GM12891 (cell line): Measurements from ENCODE around the gene PPP3R1.

Experiments used
- DNase-seq: peaks from one replicate; pipeline ENCODE4 v3.0.0; 2011; ENCODE audit warnings: low spot score; ENCODE audit not compliant: insufficient read length
- FAIRE-seq: peaks from 2 replicates; lab custom pipeline; 2011; peaks lifted over from hg19 to GRCh38; lab: Jason Lieb, UNC
- PAX5 ChIP-seq: IDR thresholded peaks from 2 replicates; pipeline ENCODE4 v1.6.1; 2011; ENCODE audit warnings: low read length, moderate library complexity, mild to moderate bottlenecking; ENCODE audit not compliant: insufficient read depth, severe bottlenecking
- POLR2A ChIP-seq: IDR thresholded peaks from 2 replicates; pipeline ENCODE4 v1.6.1; 2011; ENCODE audit warnings: low read depth, low read length, control low read depth
- POLR2AphosphoS5 ChIP-seq: IDR thresholded peaks from 2 replicates; pipeline ENCODE4 v1.6.1; 2011; ENCODE audit warnings: low read depth, low read length, control low read depth
- POU2F2 ChIP-seq: IDR thresholded peaks from 2 replicates; pipeline ENCODE4 v1.6.1; 2011; ENCODE audit warnings: low read depth, mild to moderate bottlenecking, control low read depth, low read length, moderate library complexity
- SPI1 ChIP-seq: IDR thresholded peaks from 2 replicates; pipeline ENCODE4 v1.6.1; 2011; ENCODE audit warnings: low read depth, low read length, control low read depth
- TAF1 ChIP-seq: IDR thresholded peaks from 2 replicates; pipeline ENCODE4 v1.6.1; 2011; ENCODE audit warnings: low read depth, low read length, control low read depth

The PPP3R1 gene

GRCh38 chr2:68272246-68272994, 20.1 kb upstream of the PPP3R1 start:
- FAIRE-seq = no peak
- no peak for DNase-seq
- TF ChIP-seq POLR2A (no peak), PAX5 (no peak), TAF1 (no peak), POLR2AphosphoS5 (no peak), POU2F2 (no peak), SPI1 (no peak)

- DNase-seq (no peak), FAIRE-seq (no peak)
- TF ChIP-seq POLR2AphosphoS5 = no peak
Measured at GRCh38 chr2:68266655-68267054, 14.3 kb upstream of the PPP3R1 start.

DNA sequence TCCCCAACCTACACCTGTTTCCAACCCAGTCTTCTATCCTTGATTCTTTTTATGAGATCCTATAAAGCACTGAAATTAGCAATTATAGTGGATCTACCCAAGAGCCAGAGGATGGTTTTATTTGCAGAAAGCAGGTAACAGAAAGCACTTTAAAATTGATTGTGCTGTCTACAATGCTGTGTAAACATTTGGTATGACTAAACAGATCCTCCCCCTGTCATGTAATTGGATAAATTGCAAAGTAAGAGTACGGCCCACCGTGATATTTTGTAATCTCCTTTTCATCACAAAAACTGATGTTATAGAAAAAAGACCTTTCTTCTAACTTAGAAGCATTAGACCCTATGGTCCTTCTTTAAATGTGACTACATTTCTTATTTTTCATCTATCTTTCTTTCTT, 11.3 kb upstream of the PPP3R1 start:
- TF ChIP-seq POU2F2 = no peak
- no peak for TF ChIP-seq SPI1
- no peak for TF ChIP-seq POLR2A
- TF ChIP-seq PAX5 = no peak
- no peak for TF ChIP-seq POLR2AphosphoS5
- TF ChIP-seq TAF1 = no peak
- no peak for FAIRE-seq
- no peak for DNase-seq

GRCh38 chr2:68258851-68259250, 6.5 kb upstream of the PPP3R1 start:
- no peak for TF ChIP-seq POLR2A
- no peak for TF ChIP-seq POU2F2
- no peak for TF ChIP-seq PAX5
- TF ChIP-seq TAF1 = no peak
- no peak for TF ChIP-seq POLR2AphosphoS5
- DNase-seq = no peak
- no peak for FAIRE-seq

DNA sequence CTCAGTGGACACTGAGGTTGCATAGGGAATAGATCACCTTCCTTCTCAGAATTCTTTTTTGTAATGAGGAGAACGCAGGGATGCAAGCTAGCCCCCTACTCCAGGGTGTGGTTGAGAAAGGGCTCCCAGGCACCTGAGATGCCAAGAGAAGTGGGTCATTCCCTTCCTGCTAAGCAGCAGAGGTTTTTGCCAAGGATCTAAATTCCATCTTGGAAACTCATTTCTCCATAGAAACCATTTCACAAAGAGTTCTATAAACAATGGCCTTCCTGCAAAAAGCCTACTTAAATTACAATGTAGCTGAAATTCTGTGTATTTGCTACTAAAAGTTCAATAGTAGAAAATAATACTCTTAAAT, 3.7 kb upstream of the PPP3R1 start:
- no peak for FAIRE-seq
- DNase-seq = no peak

DNA sequence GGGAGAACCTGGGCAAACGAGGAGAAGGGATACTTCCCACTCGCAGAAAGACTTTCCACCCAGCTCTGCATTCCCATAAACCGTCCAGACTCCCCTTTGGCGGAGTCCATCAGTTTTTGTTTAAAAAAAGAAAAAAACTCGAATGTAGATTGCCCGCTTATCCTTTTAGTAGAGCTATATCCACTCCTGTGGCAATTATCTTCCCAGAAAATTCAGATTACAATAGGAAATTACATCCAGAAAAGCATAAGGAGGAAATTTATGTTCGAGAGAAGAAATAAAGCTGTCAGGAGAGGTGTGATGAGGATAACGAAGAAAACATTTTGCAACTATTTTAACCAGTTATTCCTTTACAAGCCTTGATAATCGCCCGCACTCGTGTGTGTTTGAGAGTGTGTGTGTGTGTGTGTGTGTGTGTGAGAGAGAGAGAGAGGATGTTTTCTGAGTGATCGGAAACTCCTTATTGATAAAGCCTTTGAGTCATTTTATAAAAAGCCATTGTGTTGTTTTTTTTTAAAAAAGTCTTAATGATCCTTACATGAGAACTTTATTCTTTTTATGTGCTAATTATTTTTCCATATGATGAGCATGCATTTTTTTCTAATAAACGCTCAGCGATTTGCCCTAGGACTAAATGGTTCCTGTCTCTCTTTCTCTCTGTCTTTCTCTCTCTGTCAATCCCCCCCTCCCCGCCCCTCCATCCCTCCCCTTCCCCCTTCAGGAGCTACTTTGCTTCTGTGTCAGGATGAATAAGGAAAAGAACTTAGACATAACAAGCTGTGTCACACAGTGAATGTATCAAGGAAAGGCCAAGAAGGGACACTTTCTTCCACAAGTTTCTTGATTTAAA, 1.1 kb upstream of the PPP3R1 start:
- FAIRE-seq (no peak), DNase-seq (no peak)
- TF ChIP-seq SPI1 = no peak
- no peak for TF ChIP-seq POU2F2
- TF ChIP-seq POLR2AphosphoS5 = no peak
- no peak for TF ChIP-seq PAX5
- TF ChIP-seq TAF1 = no peak
- TF ChIP-seq POLR2A = no peak

More for the DNA sequence above, 3.7 kb upstream of the PPP3R1 start:
- no peak for TF ChIP-seq SPI1
- no peak for TF ChIP-seq POU2F2
- no peak for TF ChIP-seq POLR2AphosphoS5
- TF ChIP-seq TAF1 = no peak

DNA sequence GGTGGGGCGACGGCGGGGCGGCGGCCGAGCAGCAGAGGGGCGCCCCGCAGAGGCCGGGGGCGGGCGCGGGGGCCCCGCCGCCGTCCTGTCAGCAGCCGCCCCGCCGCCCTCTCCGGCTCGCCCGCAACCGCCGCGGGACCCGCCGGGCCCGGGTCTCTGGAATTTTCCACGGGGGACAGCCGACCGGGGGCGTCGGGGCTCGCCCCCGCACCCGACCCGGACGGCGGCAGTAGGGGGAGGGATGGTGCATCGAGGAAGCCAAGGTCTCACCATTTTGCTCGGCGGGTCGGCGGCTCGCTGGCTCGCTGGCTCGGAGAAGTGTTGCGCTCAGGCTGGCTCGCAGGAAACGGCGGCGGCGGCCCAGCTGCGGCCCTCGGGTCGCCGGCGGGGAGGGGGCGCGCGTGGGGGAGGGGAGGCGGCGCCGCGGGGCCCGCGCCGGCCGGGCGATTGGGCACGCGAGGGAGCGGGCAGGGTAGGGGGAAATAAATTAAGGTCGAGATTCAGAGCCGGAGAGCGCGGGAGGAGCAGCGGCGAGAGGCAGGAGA, 405 bp downstream of the PPP3R1 start:
- no peak for TF ChIP-seq TAF1
- no peak for TF ChIP-seq POLR2AphosphoS5
- peak; percentile 10 for DNase-seq
- FAIRE-seq = no peak

GRCh38 chr2:68251187-68251854, 1.0 kb downstream of the PPP3R1 start:
- TF ChIP-seq PAX5 (no peak), SPI1 (peak; percentile 80)
- DNase-seq = peak; percentile 20
- FAIRE-seq = peak; percentile 85

DNA sequence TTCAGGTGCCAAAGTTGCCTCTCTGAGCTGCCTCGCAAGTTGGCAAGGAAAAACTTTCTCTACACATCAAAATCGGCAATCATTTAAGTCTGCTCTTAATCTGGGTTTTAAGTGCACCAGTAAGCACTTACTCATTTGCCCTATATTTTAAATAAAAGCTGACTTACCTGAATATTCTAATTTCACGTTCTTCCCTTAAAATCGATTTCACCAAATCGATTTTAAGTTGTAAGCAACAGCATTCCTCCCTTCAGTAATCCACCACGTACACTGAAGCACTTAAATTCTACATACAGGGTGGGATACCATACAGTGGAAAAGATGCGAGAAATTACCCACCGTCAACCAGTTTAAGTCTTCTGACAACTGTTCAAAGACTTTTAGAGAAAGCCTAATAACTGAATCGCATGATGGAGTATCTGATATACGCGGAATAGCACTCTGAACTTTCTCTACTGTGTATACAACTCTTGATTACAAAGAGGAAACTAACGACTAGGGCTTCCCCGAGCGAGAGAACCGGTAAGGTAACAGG, 1.6 kb downstream of the PPP3R1 start:
- FAIRE-seq = no peak
- DNase-seq = no peak
- TF ChIP-seq SPI1 (no peak), PAX5 (no peak), POLR2AphosphoS5 (no peak), POU2F2 (no peak), POLR2A (no peak), TAF1 (no peak)
